Measurements from ENCODE around the gene FAF1.
A peak's percentile ranks its signal among the peaks of the same experiment; 100 is the strongest.
"Not testable (repeated sequence)": the region's sequence is repeated elsewhere in the genome, so short reads cannot be mapped to it uniquely, and the experiment has no call there.

The FAF1 gene

GRCh38 chr1:50877641-50878040 is 82.4 kb downstream of the FAF1 start:
- CTCF ChIA-PET, result no interaction called here

GRCh38 chr1:50873458-50874187 is 86.4 kb downstream of the FAF1 start:
- peak; percentile 50 for TF ChIP-seq CTCF (conservative IDR thresholded peaks at IDR 0.05; ENCODE audit: low read depth)
- DNase-seq (ENCODE audit: low spot score), result peak; percentile 2
- POLR2A ChIA-PET (ENCODE audit: low non-redundant PET), result no interaction called here
- H3K27ac ChIP-seq, result no peak overlapping the region
- CTCF ChIA-PET, result interaction anchor here (0.6 kb wide), 3 partner anchors 9 to 211 kb away, joined by 3 to 7 read pairs (median 3); no protein-coding TSS in a partner anchor

More at GRCh38 chr1:50877641-50878040, 82.4 kb downstream of the FAF1 start:
- DNase-seq (ENCODE audit: low spot score), result no peak
- no peak overlapping the region for H3K27ac ChIP-seq
- no peak for TF ChIP-seq CTCF (conservative IDR thresholded peaks at IDR 0.05; ENCODE audit: low read depth)
- POLR2A ChIA-PET (ENCODE audit: low non-redundant PET), result no interaction called here

GRCh38 chr1:50864845-50865244 is 95.2 kb downstream of the FAF1 start:
- DNase-seq (ENCODE audit: low spot score); H3K27ac ChIP-seq; POLR2A ChIA-PET (ENCODE audit: low non-redundant PET); CTCF ChIA-PET: not testable (repeated sequence)

- no peak for TF ChIP-seq CTCF (conservative IDR thresholded peaks at IDR 0.05; ENCODE audit: low read depth)
- no peak for DNase-seq (ENCODE audit: low spot score)
- ChIA-PET CTCF (no interaction called here), POLR2A (ENCODE audit: low non-redundant PET) (no interaction called here)
- H3K27ac ChIP-seq, result no peak overlapping the region
These were observed 98.3 kb downstream of the FAF1 start for GRCh38 chr1:50861772-50862171.

- POLR2A ChIA-PET (ENCODE audit: low non-redundant PET), result no interaction called here
- CTCF ChIA-PET, result no interaction called here
- H3K27ac ChIP-seq, result no peak overlapping the region
- DNase-seq (ENCODE audit: low spot score), result no peak
- no peak for TF ChIP-seq CTCF (conservative IDR thresholded peaks at IDR 0.05; ENCODE audit: low read depth)
These were observed 99.4 kb downstream of the FAF1 start for GRCh38 chr1:50860702-50861101.

- CTCF ChIA-PET, result no interaction called here
- POLR2A ChIA-PET (ENCODE audit: low non-redundant PET), result no interaction called here
- TF ChIP-seq CTCF (conservative IDR thresholded peaks at IDR 0.05; ENCODE audit: low read depth), result no peak
- H3K27ac ChIP-seq, result no peak overlapping the region
- no peak for DNase-seq (ENCODE audit: low spot score)
These were observed 99.8 kb downstream of the FAF1 start for GRCh38 chr1:50860256-50860655.

GRCh38 chr1:50859657-50860056 is 100.4 kb downstream of the FAF1 start:
- no peak overlapping the region for H3K27ac ChIP-seq
- CTCF ChIA-PET, result no interaction called here
- no peak for TF ChIP-seq CTCF (conservative IDR thresholded peaks at IDR 0.05; ENCODE audit: low read depth)
- POLR2A ChIA-PET (ENCODE audit: low non-redundant PET), result no interaction called here
- no peak for DNase-seq (ENCODE audit: low spot score)

All from RWPE1 (cell line).